ACHN (cell line): ENCODE measurements around the gene RHOC.

Source experiments
- DNase-seq: peaks from one replicate; pipeline ENCODE4 v3.0.0-alpha.2; 2015
- in situ Hi-C: cut with HindIII; loops from 2 replicates; pipeline ENCODE4 v1.10.0; 2017; ENCODE audit warnings: low sequenced_read_pairs, low pct_ligation_motif_present, low pct_unique_long_range_greater_than_20kb

RHOC gene

GRCh38 chr1:112689842-112690237 lies 17.1 kb downstream of the RHOC start:
- no peak for DNase-seq
- in situ Hi-C loops: no loop called here

- in situ Hi-C loops: no loop called here
- no peak for DNase-seq
These were observed 17.6 kb downstream of the RHOC start for GRCh38 chr1:112689196-112689841.

GRCh38 chr1:112688781-112689193 lies 18.1 kb downstream of the RHOC start:
- in situ Hi-C loops: no loop called here
- DNase-seq: no peak

GRCh38 chr1:112687785-112688496 lies 19.0 kb downstream of the RHOC start:
- in situ Hi-C loops: no loop called here

GRCh38 chr1:112687361-112687760 lies 19.6 kb downstream of the RHOC start:
- DNase-seq: no peak
- in situ Hi-C loops: no loop called here

More at GRCh38 chr1:112687785-112688496, 19.0 kb downstream of the RHOC start:
- no peak for DNase-seq

DNA sequence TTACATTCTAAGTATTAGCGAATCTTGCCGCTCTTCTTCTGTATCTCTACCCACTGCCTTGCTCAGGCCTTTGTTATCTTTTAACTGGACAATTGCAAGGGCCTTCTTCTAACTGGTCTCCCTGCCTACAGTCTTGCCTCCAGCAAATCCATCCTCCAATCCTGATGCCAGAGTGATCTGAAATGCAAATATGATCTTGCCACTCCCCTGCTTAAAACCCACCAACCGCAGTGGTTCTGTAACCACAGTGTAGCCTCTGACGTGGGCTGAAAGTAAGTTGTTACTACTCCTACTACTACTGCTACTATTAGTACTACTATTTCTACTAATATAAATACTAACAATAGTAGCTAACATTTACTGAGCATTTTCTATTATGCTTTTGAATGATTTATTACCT lies 20.1 kb downstream of the RHOC start:
- in situ Hi-C loops: no loop called here
- DNase-seq: no peak

DNA sequence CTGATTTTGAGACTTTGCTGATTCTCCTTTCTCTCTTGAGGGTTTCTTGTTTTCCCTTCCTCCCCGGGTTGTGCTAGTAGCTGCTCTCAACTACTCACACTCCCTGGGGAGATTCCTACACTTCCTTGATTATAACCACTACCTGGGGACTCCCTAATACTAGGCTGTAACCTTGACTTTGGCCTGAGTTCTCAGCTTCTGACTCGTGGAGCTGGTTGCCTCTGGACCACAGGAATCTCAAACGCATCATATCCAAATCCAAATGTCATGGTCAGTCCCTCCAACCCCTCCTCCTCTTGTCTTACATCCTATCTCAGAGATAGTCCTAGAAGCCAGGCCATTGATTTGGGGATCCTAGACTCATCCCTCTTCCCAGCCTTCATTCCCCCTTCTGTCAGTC lies 20.5 kb downstream of the RHOC start:
- in situ Hi-C loops: no loop called here
- no peak for DNase-seq

DNA sequence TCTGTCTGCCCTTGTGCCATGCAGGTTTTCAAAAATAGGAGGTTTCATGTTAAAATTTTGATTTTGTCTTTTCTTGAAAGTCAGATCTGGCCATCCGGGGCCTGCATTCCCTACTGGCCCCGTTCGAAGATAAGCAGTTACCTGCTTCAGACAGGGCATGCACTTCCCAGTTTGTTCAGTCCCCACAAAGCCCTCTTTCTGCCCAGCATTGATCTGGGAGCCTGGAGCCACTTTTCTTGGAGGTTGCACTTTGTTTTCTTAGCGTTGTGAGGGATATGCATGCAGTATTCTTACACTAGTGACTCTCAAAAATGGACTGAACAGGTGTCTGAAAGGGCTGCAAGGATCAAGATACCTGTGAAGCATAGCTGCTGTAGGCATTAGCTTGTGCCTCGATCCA lies 21.0 kb downstream of the RHOC start:
- no peak for DNase-seq
- in situ Hi-C loops: no loop called here

DNA sequence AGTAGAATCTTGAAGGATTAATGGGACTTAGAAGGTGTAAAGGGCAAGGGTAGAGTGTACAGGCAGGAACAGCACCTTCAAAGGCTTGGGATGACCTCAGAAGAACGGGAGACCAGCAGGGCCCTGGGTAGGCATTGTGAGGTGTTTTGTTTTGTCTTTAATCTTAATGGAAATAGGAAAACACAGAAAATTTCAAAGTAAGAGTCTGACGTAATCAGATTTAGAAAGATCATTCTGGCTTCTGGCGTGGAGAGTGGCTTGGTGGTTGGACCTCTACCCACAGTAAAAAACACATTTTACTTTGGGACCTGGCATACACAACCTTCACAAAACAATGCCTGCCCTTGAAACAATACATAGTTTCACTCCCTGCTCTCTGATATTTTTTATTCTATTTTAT lies 28.3 kb downstream of the RHOC start:
- in situ Hi-C loops: no loop called here

DNA sequence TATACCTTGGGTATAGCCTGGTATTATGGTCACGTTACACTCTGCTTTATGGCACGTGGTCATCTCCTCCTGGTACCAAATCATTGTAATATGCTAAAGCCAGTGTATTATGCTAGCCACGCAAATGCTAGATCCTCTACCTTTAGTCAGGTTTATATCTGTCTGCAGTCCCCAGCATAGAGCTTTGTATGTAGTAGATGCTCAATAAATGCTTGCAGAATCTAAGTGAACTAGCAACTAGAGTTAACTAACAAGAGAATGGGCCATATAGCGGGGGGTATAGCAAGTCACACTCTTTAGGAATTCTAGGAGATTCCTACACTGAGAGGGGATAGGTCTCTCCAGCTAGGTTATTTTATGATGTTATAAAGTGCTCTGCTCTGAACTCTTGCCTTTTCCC lies 29.4 kb downstream of the RHOC start:
- no peak for DNase-seq
- in situ Hi-C loops: no loop called here

More for the DNA sequence above, 28.3 kb downstream of the RHOC start:
- DNase-seq: no peak

DNA sequence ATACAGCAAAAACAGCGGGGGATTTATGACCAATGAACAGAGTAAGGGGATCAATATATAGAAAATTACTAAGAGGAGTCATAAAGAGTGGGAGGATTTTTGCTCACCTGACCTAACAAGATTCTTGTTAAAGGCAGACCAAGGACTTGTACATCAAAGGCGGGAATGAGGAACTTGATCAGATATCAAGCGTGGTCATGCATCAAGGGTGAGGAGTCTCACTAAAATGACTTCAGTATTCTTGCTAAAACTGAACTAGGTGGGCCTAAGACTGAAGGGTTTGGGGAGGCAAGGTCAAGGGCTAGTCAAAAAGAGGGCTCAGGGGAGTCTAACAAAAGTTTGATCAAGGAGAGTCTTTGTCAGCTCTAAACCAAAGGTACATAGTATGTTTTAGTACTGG lies 30.4 kb downstream of the RHOC start:
- DNase-seq: no peak
- in situ Hi-C loops: no loop called here

GRCh38 chr1:112675728-112676381 lies 31.1 kb downstream of the RHOC start:
- in situ Hi-C loops: no loop called here
- no peak for DNase-seq

DNA sequence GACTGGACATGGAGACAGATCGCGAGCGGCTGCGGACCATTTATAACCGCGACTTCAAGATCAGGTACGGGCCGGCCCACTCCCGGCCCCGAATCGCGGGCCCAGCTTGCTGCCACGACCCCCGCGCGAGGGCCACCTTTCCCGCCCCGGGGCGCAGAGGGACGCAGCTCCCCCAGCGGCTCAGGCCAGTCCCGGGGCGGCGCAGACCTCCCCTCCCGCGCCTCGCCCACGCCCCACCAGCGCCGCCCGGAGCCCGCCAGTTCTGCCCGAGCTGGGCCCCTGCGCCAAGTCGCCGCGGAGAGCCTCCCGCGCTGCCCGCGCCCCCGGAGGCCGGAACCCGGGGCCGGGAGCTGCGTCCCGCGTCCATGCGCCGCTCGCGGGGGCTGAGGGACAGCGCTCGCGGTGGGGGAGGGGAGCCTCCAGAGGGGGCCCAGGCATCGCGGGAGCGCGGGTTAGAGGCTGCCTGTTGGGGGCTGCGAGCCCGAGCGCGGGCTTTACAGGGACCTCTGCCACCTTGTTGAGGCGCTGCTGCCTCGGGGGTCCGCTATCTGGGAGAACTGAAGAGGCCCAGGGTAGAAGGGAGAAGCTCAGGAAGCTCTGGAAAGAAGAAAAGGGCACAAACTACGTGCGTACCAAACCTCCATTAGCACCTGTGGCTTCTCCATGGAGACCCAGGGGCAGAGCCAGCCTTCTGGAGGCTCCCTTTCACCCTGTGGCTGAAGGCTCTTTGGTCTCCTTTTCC lies 31.8 kb downstream of the RHOC start:
- peak; percentile 28 for DNase-seq
- in situ Hi-C loops: no loop called here

GRCh38 chr1:112674440-112674985 lies 32.4 kb downstream of the RHOC start, which contains the start of gene MOV10:
MOV10 (plus strand) TSS chr1:112674659; CDS start chr1:112674913, 254 bp downstream.
- in situ Hi-C loops: no loop called here

DNA sequence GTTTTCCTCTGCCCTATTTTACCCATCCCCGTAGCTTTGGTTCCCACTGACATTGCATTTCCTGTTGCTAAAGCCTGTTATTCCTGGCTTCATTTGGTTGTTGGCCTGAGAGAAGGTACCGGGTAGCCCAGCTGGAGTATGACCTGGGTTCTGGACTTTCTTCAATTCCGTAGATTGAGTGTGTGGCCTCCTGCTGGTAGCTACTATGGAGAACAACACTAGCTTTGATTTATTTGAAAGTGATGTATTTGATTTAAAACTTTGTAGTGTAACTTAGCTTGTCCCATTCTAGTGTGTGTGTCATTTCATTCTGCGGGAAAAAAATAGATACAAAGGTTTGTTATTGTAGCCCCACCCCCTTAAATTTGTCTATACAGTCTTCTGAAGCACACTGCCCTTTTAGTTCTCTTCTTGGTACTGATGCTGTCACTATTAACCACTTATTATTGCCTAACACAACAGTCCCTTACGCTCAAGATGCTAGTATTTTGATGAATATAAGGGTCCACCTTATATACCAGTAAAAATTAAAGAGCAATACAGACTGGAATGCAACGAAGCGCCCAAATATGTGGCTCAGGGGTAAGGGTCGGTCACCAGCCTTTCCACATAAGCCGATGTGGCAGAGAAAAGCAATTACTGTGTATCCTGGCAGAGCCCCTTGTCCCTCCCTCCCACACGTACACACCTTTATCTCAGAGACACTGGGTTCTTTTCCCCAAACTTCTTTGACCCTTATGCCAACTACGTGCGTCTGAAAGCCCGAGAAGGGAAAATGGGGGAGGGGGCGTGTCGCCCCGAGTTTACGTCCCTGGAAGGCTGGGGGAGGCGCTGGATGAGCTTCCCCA lies 33.1 kb downstream of the RHOC start:
- peak; percentile 58 for DNase-seq
- in situ Hi-C loops: no loop called here

More at GRCh38 chr1:112674440-112674985, 32.4 kb downstream of the RHOC start, which contains the start of gene MOV10:
- DNase-seq: peak; percentile 70

GRCh38 chr1:112672842-112673241 lies 34.1 kb downstream of the RHOC start:
- no peak for DNase-seq
- in situ Hi-C loops: no loop called here

DNA sequence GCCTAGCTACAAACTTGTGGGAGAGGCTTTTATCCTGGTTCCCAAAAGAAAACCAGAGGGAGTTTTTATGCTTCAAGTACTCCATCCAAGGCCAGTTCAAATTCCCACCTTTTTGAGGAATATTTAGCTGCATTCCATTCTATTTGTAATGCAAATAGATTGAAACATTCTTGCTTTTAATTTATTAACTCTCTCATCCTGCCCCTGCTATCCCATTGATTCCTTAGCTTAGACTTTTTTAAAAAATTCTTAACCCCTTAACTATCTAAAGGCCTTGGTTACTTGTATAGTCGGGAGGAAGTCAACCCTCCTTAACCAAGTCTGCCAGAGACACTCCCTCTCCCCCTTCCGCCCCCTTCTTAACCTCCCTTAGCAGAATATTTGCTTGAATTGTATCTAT lies 34.9 kb downstream of the RHOC start:
- in situ Hi-C loops: no loop called here
- no peak for DNase-seq

DNA sequence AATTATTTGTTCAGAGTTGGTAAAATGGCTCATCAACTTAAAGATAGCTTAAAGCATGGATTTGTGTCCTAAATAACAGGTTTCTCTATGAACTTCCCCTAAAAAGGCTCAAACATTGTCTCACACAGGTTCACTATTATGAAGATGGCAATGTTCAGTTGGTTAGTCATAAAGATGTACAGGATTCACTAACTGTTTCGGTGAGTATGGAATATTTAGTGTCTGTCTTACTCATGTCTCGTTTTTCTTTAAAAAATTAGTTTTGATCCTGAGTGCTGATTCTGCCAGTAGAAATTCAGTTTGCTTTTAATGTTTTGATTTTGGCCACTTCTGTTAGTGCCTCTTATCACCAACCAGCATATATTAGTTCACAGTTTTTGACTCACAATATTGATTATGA lies 40.0 kb downstream of the RHOC start:
- in situ Hi-C loops: no loop called here
- DNase-seq: no peak
